Stomach (tissue), 4 donors: Measurements from ENCODE around the gene FSIP1.

Experiments
- POLR2A ChIP-seq, 4 donors: fragments of 450-650 bp; IDR thresholded peaks; one replicate each; pipeline ENCODE4 v1.6.1; 2016; ENCODE audit warnings: antibody characterized with exemption in 4 of 4, control low read depth in 2 of 4, mild to moderate bottlenecking in 1 of 4, moderate library complexity in 1 of 4
- TF ChIP-seq, protein P1 (sequence below), 7 experiments: fragments of 450-650 bp in 4 of 7; fragments of 200-600 bp in 3 of 7; sonication (generic) in 3 of 7; IDR thresholded peaks; one replicate each; pipeline ENCODE4 v1.5.1; 2016 to 2019; ENCODE audit warnings: antibody characterized with exemption in 7 of 7, control low read depth in 2 of 7, mild to moderate bottlenecking in 1 of 7

DNA sequence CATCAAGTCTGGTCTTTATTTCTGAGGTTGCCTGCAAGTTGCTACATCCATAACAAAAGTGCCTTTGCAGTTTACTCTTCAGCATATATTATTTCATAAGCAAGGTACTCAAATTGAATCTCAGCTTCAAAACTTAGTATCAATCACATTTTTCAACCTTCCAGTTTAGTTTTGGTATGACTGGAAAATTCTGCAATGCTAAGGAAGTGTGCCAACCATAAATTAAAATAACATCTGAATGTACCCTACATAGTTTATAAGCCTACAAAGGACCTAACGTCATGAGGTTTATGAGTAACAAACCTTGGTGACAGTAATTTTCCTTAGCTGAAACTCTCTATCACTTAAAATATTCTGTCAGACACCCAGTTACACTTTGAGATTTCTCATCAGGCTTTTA lies 138.9 kb downstream of the FSIP1 start:
- TF ChIP-seq, protein P1, sequence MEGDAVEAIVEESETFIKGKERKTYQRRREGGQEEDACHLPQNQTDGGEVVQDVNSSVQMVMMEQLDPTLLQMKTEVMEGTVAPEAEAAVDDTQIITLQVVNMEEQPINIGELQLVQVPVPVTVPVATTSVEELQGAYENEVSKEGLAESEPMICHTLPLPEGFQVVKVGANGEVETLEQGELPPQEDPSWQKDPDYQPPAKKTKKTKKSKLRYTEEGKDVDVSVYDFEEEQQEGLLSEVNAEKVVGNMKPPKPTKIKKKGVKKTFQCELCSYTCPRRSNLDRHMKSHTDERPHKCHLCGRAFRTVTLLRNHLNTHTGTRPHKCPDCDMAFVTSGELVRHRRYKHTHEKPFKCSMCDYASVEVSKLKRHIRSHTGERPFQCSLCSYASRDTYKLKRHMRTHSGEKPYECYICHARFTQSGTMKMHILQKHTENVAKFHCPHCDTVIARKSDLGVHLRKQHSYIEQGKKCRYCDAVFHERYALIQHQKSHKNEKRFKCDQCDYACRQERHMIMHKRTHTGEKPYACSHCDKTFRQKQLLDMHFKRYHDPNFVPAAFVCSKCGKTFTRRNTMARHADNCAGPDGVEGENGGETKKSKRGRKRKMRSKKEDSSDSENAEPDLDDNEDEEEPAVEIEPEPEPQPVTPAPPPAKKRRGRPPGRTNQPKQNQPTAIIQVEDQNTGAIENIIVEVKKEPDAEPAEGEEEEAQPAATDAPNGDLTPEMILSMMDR (IDR thresholded peaks at IDR 0.05): no peak
- TF ChIP-seq POLR2A (IDR thresholded peaks at IDR 0.05): no peak
